ENCODE data around the gene BICDL2. TPM values are rescaled to one million over a fixed set of nuclear protein-coding genes. Genes with fewer than 3 reads are reported as not detected.

The BICDL2 gene
- total and polyA plus RNA-seq, 2 of the 8 experiments (the other 6 are each of a cell fraction or from before 2014, with no cell fraction given): 7.3 to 15.9 TPM

GRCh38 chr16:3012828-3013420, 23.8 kb downstream of the BICDL2 start, which contains the start of gene CLDN9:
CLDN9 (plus strand) TSS chr16:3012923; CDS start chr16:3013363, 440 bp downstream.
- Histone ChIP-seq H3K36me3 (ENCODE audit: control insufficient read depth in 2 of 4, insufficient read depth in 4 of 4, low read length in 3 of 4) (peaks cover 6 to 20% (median 12%) of the 10 kb centered on the region in 4 experiments; a peak in 7 of 8 replicates), H3K4ac (replicated peaks; ENCODE audit: insufficient read length, low read depth, low read length) (peak within 1 kb of the TSS; percentile 94), H2BK5ac (ENCODE audit: low read depth, low read length) (peak within 1 kb of the TSS; percentile 77), H4K20me1 (replicated peaks in 1 of 2; ENCODE audit: control insufficient read depth in 1 of 2, insufficient read depth in 2 of 2, low read length in 2 of 2) (peaks cover 16 to 32% of the 10 kb centered on the region in 2 experiments), H4K91ac (replicated peaks; ENCODE audit: insufficient read length, low read length) (peak within 1 kb of the TSS; percentile 93), H3K23ac (ENCODE audit: insufficient read length) (no peak within 1 kb of the TSS), H3K9me3 (ENCODE audit: insufficient read depth in 2 of 2, low read depth in 1 of 2, low read length in 1 of 2) (no peaks in the 10 kb centered on the region), H3K79me2 (ENCODE audit: control insufficient read depth in 1 of 2, insufficient read depth in 2 of 2, low read length in 2 of 2) (peaks cover 11 to 28% of the 10 kb centered on the region in 2 experiments), H2AK5ac (ENCODE audit: low read depth, low read length) (peak within 1 kb of the TSS; percentile 92; the same call in 1 of the 2 replicates), H3K9ac (replicated peaks in 1 of 4; ENCODE audit: extremely low read depth in 1 of 4, low read depth in 3 of 4, low read length in 3 of 4) (peak within 1 kb of the TSS in 1 of 4 experiments; percentile 9; a peak in 2 of 7 replicates), H2BK20ac (ENCODE audit: low read length) (peak within 1 kb of the TSS; percentile 92), H4K8ac (ENCODE audit: extremely low read depth, insufficient read depth, low read length) (peak within 1 kb of the TSS; percentile 58), H3K56ac (replicated peaks; ENCODE audit: insufficient read length, low read depth, low read length) (no peak within 1 kb of the TSS), H2AFZ (ENCODE audit: low read length) (no peak within 1 kb of the TSS), H3K4me2 (ENCODE audit: insufficient read depth in 1 of 2, low read depth in 2 of 2, low read length in 2 of 2) (peak within 1 kb of the TSS; percentile 80), H3K27ac (ENCODE audit: low read depth, low read length) (no peak within 1 kb of the TSS), H3K27me3 (replicated peaks in 1 of 4; ENCODE audit: control insufficient read depth in 3 of 4, extremely low read depth in 1 of 4, insufficient read depth in 3 of 4, low read length in 3 of 4) (no peaks in the 10 kb centered on the region; a peak in 1 of 7 replicates), H2BK15ac (ENCODE audit: low read length) (peak within 1 kb of the TSS; percentile 98), H3K23me2 (ENCODE audit: low read depth, low read length) (peaks cover 30% of the 10 kb centered on the region), H3K4me1 (replicated peaks in 1 of 4; ENCODE audit: control insufficient read depth in 3 of 4, insufficient read depth in 4 of 4, low read length in 3 of 4) (peaks cover 14 to 63% (median 50%) of the 10 kb centered on the region in 4 experiments), H2BK12ac (ENCODE audit: low read depth, low read length) (peak within 1 kb of the TSS; percentile 98), H3K4me3 (ENCODE audit: extremely low read depth in 1 of 4, insufficient read depth in 2 of 4, low read depth in 3 of 4, low read length in 4 of 4) (peak within 1 kb of the TSS; percentile 32 to 58 (median 46)), H3K79me1 (ENCODE audit: low read depth, low read length) (peaks cover 11% of the 10 kb centered on the region; the same call in 1 of the 2 replicates), H4K5ac (ENCODE audit: insufficient read length, low read depth, low read length) (no peak within 1 kb of the TSS), H2BK120ac (replicated peaks; ENCODE audit: low read depth, low read length) (peak within 1 kb of the TSS; percentile 87), H3K18ac (ENCODE audit: extremely low read depth, low read length) (peak within 1 kb of the TSS; percentile 98), H3K14ac (ENCODE audit: insufficient read length) (no peak within 1 kb of the TSS)
- FAIRE-seq: no peak
- CTCF ChIA-PET (ENCODE audit: partially characterized antibody): interaction anchor here (1.0 to 17.3 kb wide), 5 partner anchors 9 to 137 kb away, joined by 3 to 639 read pairs (median 9); partner anchors contain the start of genes BICDL2, CLDN6, HCFC1R1 and THOC6
- DNase-seq (ENCODE audit: low read depth in 1 of 2, low spot score in 2 of 2): peak in 1 of 2 experiments; percentile 82
- POLR2A ChIA-PET (ENCODE audit: partially characterized antibody): interaction anchor here (0.7 to 35.7 kb wide), 18 partner anchors 4 to 122 kb away, joined by 3 to 1808 read pairs (median 4); partner anchors contain the start of genes BICDL2, CLDN6, CLDN9 and HCFC1R1
- WGBS, 2 experiments (ENCODE audit: extremely low coverage in 1 of 2, insufficient coverage in 1 of 2, insufficient read length in 1 of 2, insufficient replicate concordance in 2 of 2, low coverage in 1 of 2, low lambda C conversion rate in 2 of 2, missing lambda C conversion rate in 1 of 2): 21% methylated on average over 24 of the region's 27 CpGs; no CpG with 5 or more reads in 1 of the 2 experiments
- TF ChIP-seq TAF7 (optimal IDR thresholded peaks at IDR 0.05; ENCODE audit: borderline replicate concordance, low read depth, low read length): no peak
- no peak for TF ChIP-seq JUN (IDR thresholded peaks at IDR 0.05; ENCODE audit: low read depth, low read length)

Measured in H1 (cell line).